8988T (cell line): ENCODE measurements around the gene PGM2L1.
"Not testable (repeated sequence)": the region's sequence is repeated elsewhere in the genome, so short reads cannot be mapped to it uniquely, and the experiment has no call there.

Experiments
- DNase-seq: peaks from one replicate; pipeline ENCODE4 v3.0.0; 2011

Gene PGM2L1

DNA sequence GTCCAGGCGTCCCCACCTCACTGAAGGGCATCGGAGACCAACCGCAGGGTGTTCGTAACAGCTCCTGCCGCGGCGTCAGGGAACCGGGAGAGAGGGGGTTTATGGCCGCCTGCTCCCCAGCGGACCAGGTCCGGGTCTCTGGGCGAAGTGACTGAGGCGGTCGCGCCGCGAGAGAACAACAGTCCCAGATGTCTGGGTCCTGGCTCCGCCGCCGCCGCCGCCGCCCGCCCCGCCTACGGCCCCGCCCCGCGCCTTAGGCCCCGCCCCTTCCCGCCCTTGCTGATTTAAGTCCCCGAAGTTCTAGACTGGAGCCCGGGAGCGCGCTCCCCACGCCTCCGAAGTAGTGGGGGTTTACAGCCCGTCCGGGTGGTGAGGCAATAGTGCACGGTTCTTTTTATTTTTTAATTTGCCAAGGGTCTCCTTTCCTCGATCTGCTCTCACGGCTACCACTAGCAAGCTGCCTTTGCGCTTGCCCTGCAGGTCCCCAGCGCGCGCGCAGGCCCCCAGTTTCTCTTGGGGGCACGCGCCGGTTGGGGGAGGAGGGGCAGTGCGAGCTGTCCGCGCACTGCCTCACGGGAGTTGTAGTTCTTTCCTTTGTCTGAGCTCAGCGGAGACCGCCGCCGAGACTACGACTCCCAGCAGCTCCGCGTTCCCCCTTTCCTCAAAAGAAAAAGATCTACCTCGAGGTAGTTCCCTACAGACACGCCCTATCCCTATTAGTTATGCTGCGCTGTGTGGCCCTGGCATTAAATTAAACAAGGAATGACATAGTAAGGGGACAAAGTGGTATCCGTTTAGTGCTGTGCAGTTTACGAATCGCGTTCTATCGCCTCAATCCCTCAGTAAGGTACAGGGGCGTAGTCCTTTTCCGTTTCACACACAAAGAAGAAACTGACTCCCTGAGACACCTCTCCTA, at the start of gene PGM2L1:
PGM2L1 (minus strand) TSS at position 190 of the 916 bp plus-strand sequence. CDS start 272 bp downstream, outside the sequence.
- peak; percentile 80 for DNase-seq

DNA sequence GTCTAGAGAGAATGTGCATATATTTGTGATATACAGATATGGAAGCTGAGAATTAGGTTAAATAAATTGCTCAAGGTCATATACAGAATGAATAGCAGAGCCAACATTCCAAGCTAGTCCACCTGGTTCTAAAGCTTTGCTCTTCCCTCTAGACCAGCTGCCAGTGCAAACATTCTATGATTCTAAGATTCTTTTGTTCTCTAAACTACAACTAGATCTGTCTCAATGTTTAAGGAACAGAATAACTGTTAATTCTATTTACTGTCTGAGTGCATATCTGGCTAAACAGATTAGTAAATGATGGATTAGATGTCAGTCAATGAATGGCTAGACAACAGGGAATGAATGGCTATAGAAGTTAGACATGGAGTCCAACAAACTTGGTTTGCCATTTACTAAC, 49.5 kb upstream of the PGM2L1 start:
- no peak for DNase-seq

DNA sequence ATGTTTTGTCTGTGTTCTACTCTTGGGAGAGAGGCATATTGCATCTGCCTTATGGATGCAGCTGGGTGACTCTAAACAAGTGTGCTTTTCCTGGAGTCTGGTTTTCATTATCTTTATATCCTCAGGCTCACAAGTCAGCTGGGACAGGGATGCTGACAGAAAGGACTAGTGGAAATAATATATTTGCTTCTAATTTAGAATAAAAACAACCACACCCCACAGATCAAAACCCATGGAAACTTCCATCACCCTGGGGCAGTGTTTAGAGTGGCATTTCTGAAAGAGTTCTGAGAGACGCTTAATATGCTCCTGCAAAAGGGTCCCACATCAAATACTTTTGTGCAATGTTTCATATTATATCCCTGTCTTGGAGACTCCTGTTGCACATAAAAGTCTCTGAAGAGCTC, 48.3 kb upstream of the PGM2L1 start:
- DNase-seq: no peak

DNA sequence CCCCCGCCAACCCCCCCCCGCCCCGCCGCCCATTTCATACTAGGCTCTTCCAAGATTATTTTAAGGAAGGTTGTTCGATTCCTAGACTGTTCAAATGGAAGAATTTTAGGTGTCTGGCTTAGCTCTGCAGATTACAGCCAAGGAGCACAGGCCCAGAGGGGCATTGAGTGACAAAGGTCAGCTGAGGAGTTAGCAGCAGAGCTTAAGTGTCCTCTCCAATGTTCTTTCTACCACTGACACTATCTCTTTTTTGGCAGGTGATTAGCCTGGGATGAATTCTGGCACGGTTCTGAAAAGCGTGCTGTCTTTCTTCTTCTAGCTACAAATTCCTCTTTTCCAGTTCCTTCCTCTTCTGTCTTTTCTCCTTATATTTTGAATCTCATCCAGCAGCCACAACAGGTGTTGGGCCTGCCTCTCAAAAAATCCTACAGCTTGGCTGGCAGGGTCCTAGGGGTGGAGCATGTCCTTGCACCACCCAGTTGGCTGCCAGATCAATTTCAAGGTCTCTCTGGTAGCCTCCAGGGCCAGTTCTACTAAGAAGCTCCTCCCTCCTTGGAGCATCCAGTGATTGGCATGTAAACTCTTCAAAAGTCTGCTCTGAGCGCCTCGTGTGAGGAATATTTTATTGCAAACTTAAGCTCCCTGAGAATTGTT, 46.1 kb upstream of the PGM2L1 start:
- DNase-seq: no peak

DNA sequence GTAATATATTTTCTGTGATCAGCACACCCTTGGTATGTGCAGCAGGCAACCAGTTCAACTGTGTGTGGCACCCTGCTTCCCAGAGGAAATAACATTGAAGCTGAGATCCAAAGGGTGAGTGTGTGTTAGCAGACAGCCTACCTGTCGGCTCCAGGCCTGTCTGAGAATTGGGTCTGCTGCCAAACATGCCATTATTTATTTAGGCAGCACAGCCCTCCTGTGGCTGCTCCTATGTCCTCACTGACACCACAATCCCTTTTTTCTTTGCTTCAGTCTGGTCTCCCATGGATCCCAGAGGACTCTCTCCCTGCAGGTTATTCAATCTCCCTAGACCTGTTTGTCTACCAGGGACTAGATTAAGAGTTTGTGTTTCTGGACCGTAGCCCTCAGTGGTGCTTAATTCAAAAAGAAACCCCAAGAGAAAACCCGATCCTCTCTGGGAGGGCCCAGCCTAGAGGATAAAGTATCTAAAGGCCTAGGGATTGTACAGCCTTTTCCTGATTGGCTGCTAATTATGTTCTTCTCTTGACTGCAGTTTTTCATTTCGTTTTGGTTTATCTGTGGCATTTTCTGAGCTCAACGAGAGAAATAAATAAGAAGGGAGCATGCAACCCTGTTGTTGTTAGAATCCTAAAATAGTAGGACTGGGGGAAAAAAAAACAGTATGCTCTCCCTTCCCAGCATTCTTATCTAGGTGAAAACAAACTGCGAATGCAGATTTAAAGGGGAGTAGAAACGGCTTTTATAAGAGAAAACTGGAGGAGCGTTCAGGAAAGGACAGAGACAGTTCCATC, 45.0 kb upstream of the PGM2L1 start:
- DNase-seq: no peak

DNA sequence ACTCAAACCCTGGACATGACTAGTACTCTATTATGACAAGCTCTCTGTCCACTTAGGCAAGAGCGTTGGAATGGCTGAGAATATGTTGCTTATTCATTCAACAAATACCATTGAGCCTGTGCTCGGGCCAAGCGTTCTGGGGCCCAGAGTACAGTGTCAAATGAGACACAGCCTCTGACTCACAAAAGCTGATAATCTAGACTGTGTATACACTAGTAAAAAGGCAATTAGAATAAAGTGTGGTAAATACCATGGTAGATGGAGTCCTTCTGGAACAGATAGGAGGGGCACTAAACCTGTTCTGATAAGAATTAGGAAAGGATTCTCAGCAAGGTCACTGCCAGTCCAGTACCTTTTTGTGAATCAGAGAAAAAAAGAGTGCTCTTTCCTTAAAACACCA, 44.4 kb upstream of the PGM2L1 start:
- DNase-seq: no peak

DNA sequence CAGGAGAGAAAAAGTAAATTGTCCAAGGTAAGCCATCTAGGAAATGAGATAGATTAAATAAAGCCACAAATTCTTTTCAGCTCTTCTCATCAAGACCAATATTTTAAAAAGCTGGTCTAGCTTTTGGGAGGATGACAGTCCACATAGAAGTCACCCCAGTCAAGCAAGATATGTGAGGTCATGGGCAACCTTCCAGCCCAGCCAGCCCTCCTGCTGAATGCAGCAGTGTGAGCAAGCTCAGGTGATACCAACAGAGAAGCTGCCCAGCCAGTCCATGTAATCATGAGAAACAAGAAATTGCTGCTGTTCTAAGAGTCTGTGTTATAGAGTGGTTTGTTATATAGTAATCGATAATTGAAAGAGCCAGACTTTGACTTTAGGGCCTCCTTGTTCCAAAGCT, 40.4 kb upstream of the PGM2L1 start:
- DNase-seq: no peak

DNA sequence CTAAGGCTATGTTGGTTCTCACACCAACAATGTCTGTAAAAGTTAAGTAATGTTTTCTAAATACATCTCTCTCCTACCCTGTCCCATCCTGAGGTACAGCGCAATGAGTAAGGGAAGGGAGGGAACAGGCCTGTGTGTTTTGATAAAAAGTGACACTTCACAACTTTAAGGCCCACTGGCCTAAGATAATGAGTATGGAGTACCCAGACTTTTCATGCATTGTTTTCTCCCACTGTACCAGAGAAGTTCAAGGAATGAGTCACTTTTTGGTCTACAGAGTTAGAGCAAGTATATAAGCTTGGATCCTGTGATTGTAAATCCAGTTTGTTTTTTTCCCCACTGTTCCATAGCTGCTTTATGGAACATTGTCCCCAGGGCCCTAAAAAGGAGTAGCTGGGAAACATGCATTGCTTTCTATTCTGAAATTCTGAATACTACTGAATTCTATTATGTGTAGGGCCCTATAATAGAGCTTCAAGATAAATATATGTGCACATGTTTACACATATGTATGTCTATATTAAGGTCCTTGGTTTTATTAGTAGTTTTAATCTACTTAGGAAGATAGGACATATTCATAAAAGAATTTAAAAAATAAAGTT, 39.3 kb upstream of the PGM2L1 start:
- no peak for DNase-seq

DNA sequence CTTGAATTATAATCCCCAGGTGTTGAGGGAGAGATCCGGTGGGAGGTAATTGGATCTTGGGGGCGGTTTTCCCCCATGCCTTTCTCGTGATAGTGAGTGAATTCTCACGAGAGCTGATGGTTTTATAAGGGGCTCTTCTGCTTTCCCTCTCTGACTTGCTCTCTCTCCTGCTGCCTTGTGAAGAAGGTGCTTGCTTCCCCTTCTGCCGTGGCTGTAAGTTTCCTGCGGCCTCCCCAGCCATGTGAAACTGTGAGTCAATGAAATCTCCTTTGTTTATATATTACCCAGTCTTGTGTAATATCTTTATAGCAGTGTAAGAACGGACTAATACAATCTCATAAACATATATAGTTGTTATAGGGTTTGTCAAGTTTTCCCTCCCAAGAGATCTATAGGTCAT, 36.3 kb upstream of the PGM2L1 start:
- DNase-seq: no peak

DNA sequence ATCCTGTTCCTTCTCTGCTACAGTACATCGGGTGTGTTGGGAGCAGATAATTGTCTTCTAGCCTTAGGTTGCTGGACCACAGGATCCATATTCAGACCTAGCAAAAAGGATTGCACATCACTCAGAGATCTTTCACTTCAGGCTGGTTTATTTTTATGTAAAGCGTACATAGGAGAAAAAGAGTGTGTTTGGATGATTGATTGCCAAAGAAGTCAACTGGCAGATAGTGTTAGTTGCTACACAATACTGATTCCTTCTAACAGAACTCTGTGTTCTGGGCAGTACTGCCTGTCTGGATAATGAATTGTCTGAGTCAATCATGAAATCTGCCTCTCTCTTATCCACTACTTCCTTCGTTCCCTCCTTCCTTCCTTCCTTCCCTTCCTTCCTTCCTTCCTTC, 31.0 kb upstream of the PGM2L1 start:
- no peak for DNase-seq

DNA sequence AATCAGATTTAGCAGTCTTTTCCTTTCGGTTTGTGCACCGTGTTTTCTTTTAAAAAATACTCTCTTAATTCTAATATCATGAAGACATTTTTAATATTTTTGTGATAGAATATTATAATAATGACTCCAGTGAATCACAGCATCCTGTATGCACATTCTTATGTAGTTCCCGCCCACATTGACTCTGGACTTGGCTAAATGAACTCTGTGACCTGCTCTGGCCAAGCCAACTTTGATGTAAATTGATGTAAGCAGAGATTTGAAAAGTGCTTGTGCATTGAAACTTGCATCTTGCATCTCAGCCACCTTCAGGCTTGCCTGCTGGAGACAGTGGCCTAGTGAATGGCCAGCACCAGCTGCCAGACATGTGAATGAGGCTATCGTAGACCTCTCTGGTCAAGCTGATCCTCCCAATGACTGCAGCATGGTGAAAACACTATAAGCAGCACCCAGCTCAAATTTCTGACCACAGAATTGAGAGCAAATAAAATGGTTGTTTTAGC, 29.2 kb upstream of the PGM2L1 start:
- DNase-seq: no peak

DNA sequence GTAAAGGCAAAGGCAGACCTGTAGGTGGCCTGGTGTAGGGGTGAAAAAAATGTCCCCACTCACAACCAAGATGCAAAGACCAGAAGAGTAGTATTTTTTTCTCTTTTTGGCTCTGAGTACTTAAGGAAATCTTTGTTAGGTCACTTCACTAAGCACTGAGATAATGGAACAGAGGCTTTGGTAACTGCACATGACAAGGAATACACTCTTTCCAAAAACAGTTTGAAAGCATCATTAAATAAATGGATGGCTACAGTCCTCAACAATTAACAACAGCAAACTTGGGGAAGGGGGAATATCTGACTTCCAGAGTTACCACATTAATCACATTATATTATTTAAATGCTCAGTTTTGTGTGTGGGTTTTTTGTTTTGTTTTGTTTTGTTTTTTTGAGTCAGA, 26.9 kb upstream of the PGM2L1 start:
- no peak for DNase-seq

DNA sequence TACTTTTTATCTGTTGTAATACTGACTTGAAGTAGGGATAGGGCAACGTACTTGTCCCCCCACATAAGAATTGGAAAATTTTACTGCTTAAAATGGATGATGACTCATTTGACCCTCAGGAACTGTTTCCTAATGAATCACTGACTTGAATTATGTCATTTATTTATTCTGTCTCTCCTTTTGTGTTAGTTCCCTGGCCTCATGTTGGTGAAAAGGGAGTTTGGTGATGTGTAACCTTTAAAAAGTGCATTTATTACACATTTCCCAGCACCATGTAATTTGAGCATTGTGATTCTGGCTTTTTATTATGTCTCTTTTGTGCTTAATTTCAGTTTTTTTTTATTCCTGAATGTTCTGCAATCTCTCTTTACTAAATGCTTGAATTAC, 20.3 kb upstream of the PGM2L1 start:
- no peak for DNase-seq

DNA sequence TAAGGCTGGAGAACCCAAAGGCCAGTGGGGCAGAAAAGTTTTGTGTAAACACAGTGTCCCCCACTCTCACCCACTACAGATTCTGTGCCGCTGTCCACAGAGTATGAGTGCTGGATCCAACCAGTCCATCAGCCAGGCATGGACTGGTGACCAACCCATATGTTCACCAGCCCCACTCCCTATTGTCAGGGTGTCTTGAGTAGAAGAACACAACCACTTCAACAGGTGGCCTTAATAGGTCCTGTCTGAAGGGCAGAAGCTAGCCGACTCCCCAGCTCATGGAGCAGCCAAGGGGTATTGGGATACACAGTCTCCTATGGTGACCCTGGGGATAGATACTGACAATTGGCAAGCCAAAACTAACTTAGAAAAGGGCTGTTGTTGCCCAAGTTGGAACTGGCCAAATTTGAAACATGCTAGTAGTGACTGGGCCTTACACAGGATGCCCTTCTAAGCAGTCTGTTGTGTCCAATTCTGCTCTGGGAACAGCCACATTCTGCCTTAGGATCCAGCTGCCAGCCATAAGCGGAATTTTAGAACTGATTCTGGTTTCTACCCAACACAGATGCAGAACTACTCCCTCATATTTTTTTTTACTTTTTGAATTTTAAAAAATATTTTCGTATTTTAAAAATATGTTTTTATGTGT, 19.8 kb upstream of the PGM2L1 start:
- no peak for DNase-seq

DNA sequence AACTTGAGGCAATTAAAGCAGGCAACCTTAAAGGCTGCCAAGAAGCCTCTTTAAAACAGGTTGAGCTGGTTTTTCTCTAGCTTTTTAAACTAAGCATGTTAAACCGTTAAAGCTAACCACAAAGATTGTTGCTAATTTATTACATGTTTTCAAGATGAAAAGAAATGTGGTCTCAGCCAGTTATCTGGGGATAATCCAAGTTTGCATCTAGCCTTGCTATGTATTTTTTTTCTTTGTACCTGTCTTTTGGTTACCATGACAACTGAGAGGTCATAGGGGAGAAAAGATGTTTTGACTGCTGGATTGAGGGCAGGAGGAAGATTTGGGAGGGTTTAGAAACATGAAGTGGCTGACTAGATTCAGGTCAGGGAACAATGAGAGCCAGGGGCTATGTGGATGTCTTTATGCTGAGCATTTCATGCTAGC, 19.2 kb upstream of the PGM2L1 start:
- DNase-seq: no peak

DNA sequence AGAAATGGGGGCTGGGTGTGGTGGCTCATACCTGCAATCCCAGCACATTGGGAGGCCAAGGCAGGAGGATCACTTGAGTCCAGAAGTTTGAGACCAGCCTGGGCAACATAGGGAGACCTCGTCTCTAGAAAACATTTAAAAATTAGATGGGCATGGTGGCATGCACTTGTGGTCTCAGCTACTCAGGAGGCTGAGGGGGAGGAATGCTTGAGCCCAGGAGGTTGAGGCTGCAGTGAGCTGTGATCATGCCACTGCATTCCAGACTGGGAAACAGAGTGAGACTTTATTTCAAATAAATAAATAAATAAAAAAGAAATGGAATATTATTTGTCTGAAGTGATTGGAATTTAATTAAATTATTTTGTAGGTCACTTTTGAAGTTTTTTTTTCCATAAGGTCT, 18.7 kb upstream of the PGM2L1 start:
- DNase-seq: not testable (repeated sequence)

DNA sequence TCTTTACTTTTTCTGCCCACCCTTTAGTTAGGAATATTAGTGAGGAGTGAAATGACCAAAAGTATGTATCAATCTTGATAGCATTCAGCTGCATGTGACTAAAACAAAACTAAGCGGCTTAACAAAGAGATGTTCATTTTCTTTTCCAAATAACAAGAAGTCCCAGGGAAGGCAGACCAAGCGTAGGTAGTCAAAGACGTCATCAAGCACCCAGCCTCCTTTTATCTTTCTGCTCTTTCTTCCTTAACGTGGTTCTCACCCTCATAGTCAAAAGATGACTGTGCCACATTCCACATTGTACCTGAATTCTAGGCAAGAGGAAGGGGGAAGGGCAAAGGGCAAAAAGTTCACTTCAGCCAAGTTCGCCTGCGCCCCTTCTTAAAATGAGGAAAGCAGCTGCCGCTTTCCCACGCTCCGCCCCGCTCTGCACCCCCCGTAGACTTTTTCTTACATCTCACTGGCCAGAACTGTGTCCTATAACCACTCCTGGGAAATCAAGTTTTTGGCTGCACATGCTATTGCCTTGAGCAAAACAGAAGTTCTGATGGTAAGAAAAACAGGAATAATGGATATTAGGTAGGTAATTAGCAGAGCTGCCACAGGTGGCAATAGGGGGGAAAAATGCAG, 14.6 kb upstream of the PGM2L1 start:
- DNase-seq: no peak

DNA sequence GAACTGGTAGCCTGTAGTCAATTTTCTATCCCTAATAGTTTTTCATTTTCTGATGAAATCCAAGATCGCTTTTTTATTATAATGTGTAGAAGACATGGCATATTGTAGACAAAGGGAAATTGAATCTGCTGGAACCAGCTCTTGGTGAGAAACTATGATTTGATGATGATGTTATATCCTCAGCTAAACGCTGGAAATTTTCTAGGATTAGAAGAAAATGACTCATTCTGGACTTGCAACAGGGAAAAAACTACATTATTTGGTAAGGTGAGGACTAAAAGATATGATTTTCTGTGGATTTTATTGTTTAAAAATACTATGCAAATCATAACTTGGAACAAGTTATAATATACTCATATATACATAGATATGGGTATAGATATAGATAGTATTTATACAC, 14.1 kb upstream of the PGM2L1 start:
- DNase-seq: no peak

DNA sequence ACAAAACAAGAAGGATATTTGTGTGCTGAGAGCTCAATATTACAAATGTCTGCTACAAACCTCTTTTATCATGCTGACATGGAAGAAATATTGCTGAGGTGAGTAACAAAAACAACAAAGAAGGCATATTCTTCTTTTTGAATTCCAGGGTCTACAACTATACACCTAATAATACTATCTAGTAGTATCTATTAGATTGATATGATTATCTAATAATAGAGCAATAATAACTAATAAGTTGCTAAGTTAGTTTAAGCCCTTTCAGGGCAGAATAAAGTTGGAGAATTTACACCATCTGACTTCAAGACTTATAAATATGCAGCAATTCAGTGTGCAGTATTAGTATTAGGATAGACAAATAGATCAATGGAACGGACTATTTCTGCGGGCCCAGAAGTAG, 11.4 kb upstream of the PGM2L1 start:
- DNase-seq: no peak

DNA sequence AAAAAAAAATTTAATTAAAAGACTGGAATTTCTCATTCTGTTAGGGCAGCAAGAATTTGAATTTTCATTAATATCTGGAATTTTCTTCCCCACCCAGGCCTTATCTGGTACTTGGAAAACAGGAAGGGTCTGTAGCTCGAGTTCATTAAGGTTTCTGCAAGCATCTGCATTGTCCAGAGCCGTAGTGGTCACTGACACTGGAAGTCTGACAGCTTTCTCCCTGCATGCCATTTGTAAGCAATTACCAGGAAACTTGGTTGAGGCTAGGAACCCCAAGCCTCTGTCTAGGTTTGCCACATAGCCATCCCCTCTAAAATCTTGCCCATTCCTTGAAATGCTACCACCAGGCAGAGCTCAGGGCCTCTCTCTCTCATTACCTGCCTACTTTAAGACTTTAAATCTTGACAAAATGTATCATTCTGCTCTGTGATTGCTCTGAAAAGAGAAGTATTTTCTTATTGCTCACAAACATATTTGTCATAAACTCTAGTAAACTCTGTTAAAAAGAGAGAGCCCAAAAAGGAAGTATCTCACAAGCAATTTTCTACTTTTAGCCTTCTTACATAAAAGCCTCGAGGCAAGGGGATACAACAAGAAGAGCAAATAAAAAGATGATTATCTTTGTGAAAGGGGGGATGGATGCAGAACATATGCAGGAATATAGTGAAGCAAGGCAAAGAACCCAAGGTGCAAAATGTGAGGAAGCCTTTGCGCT, 5.5 kb upstream of the PGM2L1 start:
- DNase-seq: no peak

DNA sequence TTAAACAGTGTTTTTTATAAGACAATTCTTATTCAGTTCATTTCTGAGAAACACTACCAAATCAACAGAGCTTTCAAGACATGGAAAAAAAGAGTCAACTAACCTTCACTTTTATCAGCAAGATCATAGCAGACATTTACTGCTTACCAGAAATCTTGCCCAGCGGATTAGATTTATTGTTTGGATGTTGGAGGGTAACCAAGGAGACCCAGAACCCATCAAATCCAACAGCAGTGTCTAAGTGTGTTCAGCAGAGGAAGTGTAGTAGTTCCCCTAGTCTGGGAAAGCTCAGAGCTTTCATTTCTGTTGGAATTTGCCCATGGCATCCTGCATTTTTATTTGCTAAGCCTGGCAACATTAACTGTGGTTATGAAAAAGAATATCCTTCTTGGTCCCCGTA, 2.4 kb upstream of the PGM2L1 start:
- DNase-seq: no peak
